GM10847 (cell line): Measurements from ENCODE around the gene GNAQ.

Experiments used
- POLR2A ChIP-seq: IDR thresholded peaks from 2 replicates; pipeline ENCODE4 v1.6.1; 2011; ENCODE audit not compliant: insufficient read length; ENCODE audit errors: extremely low read depth

The GNAQ gene

GRCh38 chr9:78015241-78015640, 16.4 kb downstream of the GNAQ start:
- TF ChIP-seq POLR2A, result no peak

DNA sequence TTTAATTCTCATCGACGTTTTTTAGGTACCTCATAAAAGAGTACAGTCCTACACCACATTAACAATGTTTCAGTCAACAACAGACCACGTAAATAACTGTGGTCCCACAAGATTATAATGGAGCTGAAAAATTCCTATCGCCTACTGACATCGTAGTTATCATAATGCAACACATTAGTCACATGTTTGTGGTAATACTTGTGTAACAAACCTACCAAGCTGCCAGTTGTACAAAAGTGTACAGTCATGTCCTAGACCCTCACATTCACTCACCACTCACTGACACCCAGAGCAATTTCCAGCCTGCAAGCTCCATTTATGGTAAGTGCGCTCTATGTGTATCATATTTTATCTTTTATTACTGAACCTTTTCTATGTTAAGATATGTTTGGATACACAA, 16.8 kb downstream of the GNAQ start:
- TF ChIP-seq POLR2A, result no peak

- TF ChIP-seq POLR2A, result no peak
These were observed 17.7 kb downstream of the GNAQ start for GRCh38 chr9:78013934-78014333.

GRCh38 chr9:78011049-78011448, 20.6 kb downstream of the GNAQ start:
- TF ChIP-seq POLR2A, result no peak

GRCh38 chr9:78010445-78010844, 21.2 kb downstream of the GNAQ start:
- TF ChIP-seq POLR2A, result no peak

DNA sequence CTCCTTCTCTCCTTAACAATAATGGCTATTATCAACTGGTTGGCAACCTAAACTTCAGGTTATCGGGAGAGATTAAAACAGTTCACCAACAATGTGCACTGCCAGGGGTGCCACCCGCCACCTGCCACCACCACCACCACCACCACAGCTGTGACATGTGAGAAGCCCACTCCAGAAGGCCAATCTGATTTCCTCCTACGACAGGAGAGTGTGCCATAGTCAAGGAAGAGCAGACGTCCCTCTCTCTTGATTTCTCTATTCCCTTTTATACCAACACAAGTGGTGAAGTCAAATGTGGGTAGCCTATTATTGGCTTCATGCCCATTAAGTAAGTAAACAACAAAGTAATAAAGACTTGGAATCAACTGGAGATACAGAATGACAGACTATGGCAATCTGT, 22.4 kb downstream of the GNAQ start:
- TF ChIP-seq POLR2A, result no peak

DNA sequence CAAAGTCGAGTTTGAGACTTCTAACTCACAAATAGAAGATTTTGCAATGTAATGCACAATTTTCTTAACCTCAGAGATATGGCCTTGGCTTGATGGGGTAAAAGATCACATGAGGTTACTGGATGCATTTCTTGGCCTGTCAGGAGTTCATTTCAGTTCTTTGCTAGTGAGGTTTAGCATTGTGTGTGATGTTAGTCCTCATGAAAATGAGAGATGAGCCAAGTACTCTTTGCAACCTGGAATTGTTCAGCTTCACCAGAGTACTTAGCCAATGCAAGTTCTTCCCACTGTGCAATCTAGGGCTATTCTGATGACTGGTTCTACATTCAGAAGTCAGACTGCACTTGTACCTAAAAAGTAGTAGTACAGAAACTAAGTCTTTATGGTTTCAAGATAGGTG, 24.9 kb downstream of the GNAQ start:
- TF ChIP-seq POLR2A, result no peak

GRCh38 chr9:78005231-78006002, 26.2 kb downstream of the GNAQ start:
- no peak for TF ChIP-seq POLR2A

GRCh38 chr9:78004478-78005229, 27.0 kb downstream of the GNAQ start:
- no peak for TF ChIP-seq POLR2A

DNA sequence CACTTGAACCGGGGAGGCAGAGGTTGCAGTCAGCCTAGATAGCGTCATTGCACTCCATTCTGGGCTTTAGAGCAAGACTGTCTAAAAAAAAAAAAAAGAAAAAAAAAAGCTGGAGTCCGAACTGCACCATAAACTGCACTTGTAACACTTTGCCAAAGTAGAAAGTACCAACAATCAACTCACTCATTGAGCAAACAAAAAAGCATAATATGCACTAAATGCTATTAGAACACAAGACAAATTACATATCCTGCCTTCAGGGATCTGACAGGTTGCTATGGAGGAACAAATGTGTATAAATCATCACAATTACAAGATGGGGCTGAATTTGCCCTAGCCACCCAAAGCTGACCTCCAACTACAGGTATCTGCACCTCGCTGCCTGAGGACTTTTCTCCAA, 27.9 kb downstream of the GNAQ start:
- no peak for TF ChIP-seq POLR2A

GRCh38 chr9:78001946-78002731, 29.5 kb downstream of the GNAQ start:
- TF ChIP-seq POLR2A, result no peak

DNA sequence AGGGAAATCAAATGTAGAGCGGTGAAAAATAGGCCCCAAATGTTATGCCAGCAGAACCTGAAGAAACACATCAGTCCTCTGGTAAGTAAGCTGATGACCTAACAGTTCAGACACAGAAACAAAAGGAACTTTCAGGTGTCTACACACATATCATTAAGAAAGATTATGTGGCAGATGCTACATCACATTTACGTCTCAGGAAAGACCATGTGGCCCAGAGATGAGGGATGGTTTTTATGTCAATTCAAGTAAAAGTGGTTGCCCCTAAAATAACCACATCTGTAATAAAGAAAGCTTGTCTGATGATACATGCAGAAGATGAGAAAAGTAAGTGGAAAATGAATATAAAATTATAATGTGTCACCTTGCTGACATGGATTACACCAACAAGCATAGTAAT, 31.4 kb downstream of the GNAQ start:
- no peak for TF ChIP-seq POLR2A

DNA sequence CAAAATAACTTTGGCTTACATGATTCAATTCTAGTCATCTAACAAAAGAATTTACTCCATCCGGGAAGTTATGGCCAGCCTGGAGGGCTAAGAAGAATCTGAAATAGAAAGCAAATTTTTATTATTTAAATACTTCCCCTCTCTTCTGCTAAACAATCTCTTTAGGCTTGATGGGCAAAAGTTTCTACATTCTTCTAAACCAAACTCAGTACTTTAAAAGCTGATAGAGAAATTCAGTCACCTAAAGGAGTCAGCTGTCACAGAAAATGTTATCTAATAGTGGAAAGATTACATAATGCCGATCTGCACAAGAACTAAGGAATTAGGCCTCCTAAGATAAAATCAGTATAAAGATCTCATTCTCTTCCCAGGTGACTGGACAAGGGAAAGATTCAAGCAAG, 32.4 kb downstream of the GNAQ start:
- no peak for TF ChIP-seq POLR2A

- TF ChIP-seq POLR2A, result no peak
These were observed 33.9 kb downstream of the GNAQ start for GRCh38 chr9:77997611-77998284.

- TF ChIP-seq POLR2A, result no peak
These were observed 34.9 kb downstream of the GNAQ start for GRCh38 chr9:77996696-77997095.
